Measurements from ENCODE around the gene CPPED1. TPM values are rescaled to one million over a fixed set of nuclear protein-coding genes. Genes with fewer than 3 reads are reported as not detected.
"Not testable (repeated sequence)": the region's sequence is repeated elsewhere in the genome, so short reads cannot be mapped to it uniquely, and the experiment has no call there.

Gene CPPED1
- total RNA-seq, 1 donor: 40.0 TPM

- H3K4me1 ChIP-seq (ENCODE audit: insufficient read depth, low read length): peaks cover 8% of the 10 kb centered on the region
- no peaks in the 10 kb centered on the region for H3K27me3 ChIP-seq (ENCODE audit: insufficient read depth, low read length)
- no peaks in the 10 kb centered on the region for H3K9me3 ChIP-seq (ENCODE audit: low read depth, low read length)
- H3K4me3 ChIP-seq (ENCODE audit: low read length): no peak overlapping the region
Measured at GRCh38 chr16:12793120-12793864, 10.4 kb downstream of the CPPED1 start.

- H3K9me3 ChIP-seq (ENCODE audit: low read depth, low read length); H3K4me3 ChIP-seq (ENCODE audit: low read length); H3K27me3 ChIP-seq (ENCODE audit: insufficient read depth, low read length); H3K4me1 ChIP-seq (ENCODE audit: insufficient read depth, low read length): not testable (repeated sequence)
Measured at GRCh38 chr16:12792528-12792927, 11.2 kb downstream of the CPPED1 start.

- Histone ChIP-seq H3K27me3 (ENCODE audit: insufficient read depth, low read length) (no peaks in the 10 kb centered on the region), H3K4me1 (ENCODE audit: insufficient read depth, low read length) (no peaks in the 10 kb centered on the region), H3K9me3 (ENCODE audit: low read depth, low read length) (no peaks in the 10 kb centered on the region), H3K4me3 (ENCODE audit: low read length) (no peak overlapping the region)
Measured at GRCh38 chr16:12791340-12791739, 12.3 kb downstream of the CPPED1 start.

- no peaks in the 10 kb centered on the region for H3K27me3 ChIP-seq (ENCODE audit: insufficient read depth, low read length)
- H3K9me3 ChIP-seq (ENCODE audit: low read depth, low read length): peaks cover 5% of the 10 kb centered on the region
- no peak overlapping the region for H3K4me3 ChIP-seq (ENCODE audit: low read length)
- no peaks in the 10 kb centered on the region for H3K4me1 ChIP-seq (ENCODE audit: insufficient read depth, low read length)
Measured at GRCh38 chr16:12788758-12789157, 14.9 kb downstream of the CPPED1 start.

GRCh38 chr16:12786081-12786480, 17.6 kb downstream of the CPPED1 start:
- H3K4me3 ChIP-seq (ENCODE audit: low read length): no peak overlapping the region
- peaks cover 5% of the 10 kb centered on the region for H3K9me3 ChIP-seq (ENCODE audit: low read depth, low read length)
- no peaks in the 10 kb centered on the region for H3K4me1 ChIP-seq (ENCODE audit: insufficient read depth, low read length)
- H3K27me3 ChIP-seq (ENCODE audit: insufficient read depth, low read length): no peaks in the 10 kb centered on the region

GRCh38 chr16:12784076-12784475, 19.6 kb downstream of the CPPED1 start:
- Histone ChIP-seq H3K9me3 (ENCODE audit: low read depth, low read length) (peaks cover 5% of the 10 kb centered on the region), H3K4me3 (ENCODE audit: low read length) (no peak overlapping the region), H3K4me1 (ENCODE audit: insufficient read depth, low read length) (no peaks in the 10 kb centered on the region), H3K27me3 (ENCODE audit: insufficient read depth, low read length) (no peaks in the 10 kb centered on the region)

GRCh38 chr16:12781777-12782176, 21.9 kb downstream of the CPPED1 start:
- H3K4me1 ChIP-seq (ENCODE audit: insufficient read depth, low read length): no peaks in the 10 kb centered on the region
- peaks cover 5% of the 10 kb centered on the region for H3K9me3 ChIP-seq (ENCODE audit: low read depth, low read length)
- no peaks in the 10 kb centered on the region for H3K27me3 ChIP-seq (ENCODE audit: insufficient read depth, low read length)
- no peak overlapping the region for H3K4me3 ChIP-seq (ENCODE audit: low read length)

- Histone ChIP-seq H3K4me1 (ENCODE audit: insufficient read depth, low read length) (no peaks in the 10 kb centered on the region), H3K4me3 (ENCODE audit: low read length) (no peak overlapping the region), H3K27me3 (ENCODE audit: insufficient read depth, low read length) (no peaks in the 10 kb centered on the region), H3K9me3 (ENCODE audit: low read depth, low read length) (peaks cover 5% of the 10 kb centered on the region)
Measured at GRCh38 chr16:12780467-12780866, 23.2 kb downstream of the CPPED1 start.

- no peaks in the 10 kb centered on the region for H3K4me1 ChIP-seq (ENCODE audit: insufficient read depth, low read length)
- no peaks in the 10 kb centered on the region for H3K9me3 ChIP-seq (ENCODE audit: low read depth, low read length)
- H3K4me3 ChIP-seq (ENCODE audit: low read length): no peak overlapping the region
- no peaks in the 10 kb centered on the region for H3K27me3 ChIP-seq (ENCODE audit: insufficient read depth, low read length)
Measured at GRCh38 chr16:12778726-12779125, 25.0 kb downstream of the CPPED1 start.

- H3K9me3 ChIP-seq (ENCODE audit: low read depth, low read length): no peaks in the 10 kb centered on the region
- H3K4me1 ChIP-seq (ENCODE audit: insufficient read depth, low read length): no peaks in the 10 kb centered on the region
- no peaks in the 10 kb centered on the region for H3K27me3 ChIP-seq (ENCODE audit: insufficient read depth, low read length)
- H3K4me3 ChIP-seq (ENCODE audit: low read length): no peak overlapping the region
Measured at GRCh38 chr16:12775656-12776236, 27.9 kb downstream of the CPPED1 start.

GRCh38 chr16:12773221-12773620, 30.5 kb downstream of the CPPED1 start:
- no peaks in the 10 kb centered on the region for H3K27me3 ChIP-seq (ENCODE audit: insufficient read depth, low read length)
- no peak overlapping the region for H3K4me3 ChIP-seq (ENCODE audit: low read length)
- no peaks in the 10 kb centered on the region for H3K4me1 ChIP-seq (ENCODE audit: insufficient read depth, low read length)
- H3K9me3 ChIP-seq (ENCODE audit: low read depth, low read length): no peaks in the 10 kb centered on the region

- H3K4me1 ChIP-seq (ENCODE audit: insufficient read depth, low read length): no peaks in the 10 kb centered on the region
- H3K9me3 ChIP-seq (ENCODE audit: low read depth, low read length): no peaks in the 10 kb centered on the region
- no peak overlapping the region for H3K4me3 ChIP-seq (ENCODE audit: low read length)
- no peaks in the 10 kb centered on the region for H3K27me3 ChIP-seq (ENCODE audit: insufficient read depth, low read length)
Measured at GRCh38 chr16:12771341-12771798, 32.3 kb downstream of the CPPED1 start.

GRCh38 chr16:12769525-12769924, 34.2 kb downstream of the CPPED1 start:
- Histone ChIP-seq H3K27me3 (ENCODE audit: insufficient read depth, low read length) (no peaks in the 10 kb centered on the region), H3K4me1 (ENCODE audit: insufficient read depth, low read length) (no peaks in the 10 kb centered on the region), H3K4me3 (ENCODE audit: low read length) (no peak overlapping the region), H3K9me3 (ENCODE audit: low read depth, low read length) (no peaks in the 10 kb centered on the region)

GRCh38 chr16:12767897-12768296, 35.8 kb downstream of the CPPED1 start:
- Histone ChIP-seq H3K4me3 (ENCODE audit: low read length) (no peak overlapping the region), H3K27me3 (ENCODE audit: insufficient read depth, low read length) (no peaks in the 10 kb centered on the region), H3K9me3 (ENCODE audit: low read depth, low read length) (no peaks in the 10 kb centered on the region), H3K4me1 (ENCODE audit: insufficient read depth, low read length) (no peaks in the 10 kb centered on the region)

- Histone ChIP-seq H3K4me3 (ENCODE audit: low read length) (no peak overlapping the region), H3K9me3 (ENCODE audit: low read depth, low read length) (no peaks in the 10 kb centered on the region), H3K27me3 (ENCODE audit: insufficient read depth, low read length) (no peaks in the 10 kb centered on the region), H3K4me1 (ENCODE audit: insufficient read depth, low read length) (no peaks in the 10 kb centered on the region)
Measured at GRCh38 chr16:12766853-12767252, 36.8 kb downstream of the CPPED1 start.

- H3K27me3 ChIP-seq (ENCODE audit: insufficient read depth, low read length); H3K4me3 ChIP-seq (ENCODE audit: low read length); H3K4me1 ChIP-seq (ENCODE audit: insufficient read depth, low read length); H3K9me3 ChIP-seq (ENCODE audit: low read depth, low read length): not testable (repeated sequence)
Measured at GRCh38 chr16:12766208-12766607, 37.5 kb downstream of the CPPED1 start.

Data from mononuclear cell (primary cell).